GM12875 (cell line): ENCODE data around the gene NYNRIN.
A peak's percentile ranks its signal among the peaks of the same experiment; 100 is the strongest.
"Not testable (repeated sequence)": the region's sequence is repeated elsewhere in the genome, so short reads cannot be mapped to it uniquely, and the experiment has no call there.

ENCODE experiments used
- H3K4me3 ChIP-seq: one replicate; pipeline ENCODE4 v1.5.1; 2011; ENCODE audit warnings: low read depth, low read length, control low read depth
- CTCF ChIP-seq: IDR thresholded peaks from 2 replicates; pipeline ENCODE4 v1.5.1; 2011; ENCODE audit warnings: low read depth, mild to moderate bottlenecking, control low read depth, inconsistent platforms, low read length, moderate library complexity, borderline replicate concordance; ENCODE audit not compliant: insufficient read depth

The NYNRIN gene

GRCh38 chr14:24440606-24441399 lies 42.0 kb downstream of the NYNRIN start:
- no peak overlapping the region for H3K4me3 ChIP-seq
- no peak for TF ChIP-seq CTCF

- H3K4me3 ChIP-seq: peak overlapping the region; percentile 51
- no peak for TF ChIP-seq CTCF
Measured at GRCh38 chr14:24441485-24441884, 42.7 kb downstream of the NYNRIN start.

- H3K4me3 ChIP-seq: peak overlapping the region; percentile 51
- no peak for TF ChIP-seq CTCF
Measured at GRCh38 chr14:24441904-24442239, 43.1 kb downstream of the NYNRIN start.

- H3K4me3 ChIP-seq: peak within 1 kb of the TSS; percentile 51
- TF ChIP-seq CTCF: no peak
Measured at GRCh38 chr14:24442240-24443052, 43.6 kb downstream of the NYNRIN start, which contains the start of gene SDR39U1. Gene SDR39U1, minus strand, starts transcription at chr14:24442776. Its CDS starts 7 bp downstream, at chr14:24442769.

- TF ChIP-seq CTCF: no peak
- peak overlapping the region; percentile 49 for H3K4me3 ChIP-seq
Measured at GRCh38 chr14:24443053-24443665, 44.4 kb downstream of the NYNRIN start.

- not testable (repeated sequence) for H3K4me3 ChIP-seq
Measured at GRCh38 chr14:24450828-24451227, 52.0 kb downstream of the NYNRIN start.

- TF ChIP-seq CTCF: no peak
- H3K4me3 ChIP-seq: no peak overlapping the region
Measured at GRCh38 chr14:24456980-24457379, 58.2 kb downstream of the NYNRIN start.
